C4-2B (cell line): Measurements from ENCODE around the gene PGM3.

ENCODE experiments used
- H3K27ac ChIP-seq: fragments of 450-650 bp; 2 replicates; pipeline ENCODE4 v1.5.1; 2017
- ZFX ChIP-seq: fragments of 450-650 bp; IDR thresholded peaks from 2 replicates; pipeline ENCODE4 v1.6.1; 2017
- TF ChIP-seq, protein P1 (sequence below): fragments of 450-650 bp; conservative IDR thresholded peaks from 2 replicates; pipeline ENCODE4 v1.5.1; 2017; ENCODE audit warnings: mild to moderate bottlenecking

PGM3 gene

DNA sequence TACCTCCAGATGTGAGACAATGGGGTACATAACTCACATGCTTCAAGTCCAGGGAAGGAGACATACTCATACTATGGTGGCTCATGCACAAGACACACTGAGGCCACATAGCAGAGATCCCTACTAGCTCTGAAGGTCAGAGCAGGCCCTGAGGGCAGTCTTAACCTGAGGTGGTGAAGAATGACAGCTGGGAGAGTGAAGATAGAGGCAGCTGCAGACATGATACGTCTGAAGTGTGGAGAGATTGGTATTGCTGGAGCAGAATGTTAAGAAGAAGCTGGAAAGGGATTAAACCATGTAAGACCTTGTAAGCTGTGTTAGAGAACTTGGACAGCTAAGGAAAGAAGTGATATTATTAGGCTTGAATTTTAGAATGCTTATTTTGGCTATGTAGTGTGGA lies 32.9 kb downstream of the PGM3 start:
- TF ChIP-seq, protein P1, sequence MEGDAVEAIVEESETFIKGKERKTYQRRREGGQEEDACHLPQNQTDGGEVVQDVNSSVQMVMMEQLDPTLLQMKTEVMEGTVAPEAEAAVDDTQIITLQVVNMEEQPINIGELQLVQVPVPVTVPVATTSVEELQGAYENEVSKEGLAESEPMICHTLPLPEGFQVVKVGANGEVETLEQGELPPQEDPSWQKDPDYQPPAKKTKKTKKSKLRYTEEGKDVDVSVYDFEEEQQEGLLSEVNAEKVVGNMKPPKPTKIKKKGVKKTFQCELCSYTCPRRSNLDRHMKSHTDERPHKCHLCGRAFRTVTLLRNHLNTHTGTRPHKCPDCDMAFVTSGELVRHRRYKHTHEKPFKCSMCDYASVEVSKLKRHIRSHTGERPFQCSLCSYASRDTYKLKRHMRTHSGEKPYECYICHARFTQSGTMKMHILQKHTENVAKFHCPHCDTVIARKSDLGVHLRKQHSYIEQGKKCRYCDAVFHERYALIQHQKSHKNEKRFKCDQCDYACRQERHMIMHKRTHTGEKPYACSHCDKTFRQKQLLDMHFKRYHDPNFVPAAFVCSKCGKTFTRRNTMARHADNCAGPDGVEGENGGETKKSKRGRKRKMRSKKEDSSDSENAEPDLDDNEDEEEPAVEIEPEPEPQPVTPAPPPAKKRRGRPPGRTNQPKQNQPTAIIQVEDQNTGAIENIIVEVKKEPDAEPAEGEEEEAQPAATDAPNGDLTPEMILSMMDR, result no peak
- TF ChIP-seq ZFX, result no peak
- no peak overlapping the region for H3K27ac ChIP-seq

DNA sequence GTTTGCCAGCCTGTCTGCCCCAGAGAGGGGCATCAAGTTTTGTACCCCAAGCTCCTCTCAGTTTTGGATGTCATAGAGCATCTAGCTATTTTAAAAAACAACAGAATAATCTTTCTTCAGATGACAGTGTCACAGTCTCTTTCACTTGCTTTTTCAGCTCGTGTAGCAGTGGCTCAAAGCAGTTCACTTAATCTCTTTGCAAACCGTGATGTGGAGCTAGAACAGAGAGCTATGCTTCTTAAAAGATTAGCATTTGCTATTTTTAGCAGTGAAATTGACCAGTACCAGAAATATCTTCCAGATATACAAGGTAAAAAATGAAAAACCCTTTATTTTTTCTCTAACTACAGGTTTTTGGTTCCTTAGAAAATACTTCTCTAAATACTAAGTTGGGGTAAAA lies 37.3 kb downstream of the PGM3 start:
- TF ChIP-seq, protein P1, result no peak
- TF ChIP-seq ZFX, result no peak
- H3K27ac ChIP-seq, result no peak overlapping the region

DNA sequence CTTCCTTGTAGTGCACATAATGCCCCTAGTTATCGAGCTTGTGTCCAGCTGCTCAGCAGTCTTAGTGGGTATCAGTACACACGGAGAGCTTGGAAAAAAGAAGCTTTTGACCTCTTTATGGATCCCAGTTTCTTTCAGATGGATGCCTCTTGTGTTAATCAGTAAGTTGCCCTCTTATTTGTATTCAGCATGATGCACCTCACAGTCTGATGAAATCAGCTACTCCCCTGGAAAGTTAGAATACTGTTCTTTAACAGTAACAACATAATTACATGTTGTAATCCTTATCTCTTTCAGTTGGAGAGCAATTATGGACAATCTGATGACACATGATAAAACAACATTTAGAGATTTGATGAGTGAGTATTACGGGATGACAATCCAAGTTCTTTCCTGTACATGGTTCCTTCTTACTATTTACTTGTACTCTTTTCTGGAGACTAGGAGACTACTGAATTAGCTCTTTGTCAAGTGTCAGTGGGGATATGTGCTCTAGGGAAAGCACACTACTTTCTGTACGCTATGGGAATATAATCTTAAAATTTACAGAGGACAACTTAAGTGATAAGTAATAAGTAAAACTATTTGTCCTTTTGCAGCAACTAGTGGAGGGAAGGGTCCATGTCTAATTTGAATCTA lies 39.1 kb downstream of the PGM3 start:
- H3K27ac ChIP-seq, result no peak overlapping the region
- no peak for TF ChIP-seq ZFX
- TF ChIP-seq, protein P1, result no peak

DNA sequence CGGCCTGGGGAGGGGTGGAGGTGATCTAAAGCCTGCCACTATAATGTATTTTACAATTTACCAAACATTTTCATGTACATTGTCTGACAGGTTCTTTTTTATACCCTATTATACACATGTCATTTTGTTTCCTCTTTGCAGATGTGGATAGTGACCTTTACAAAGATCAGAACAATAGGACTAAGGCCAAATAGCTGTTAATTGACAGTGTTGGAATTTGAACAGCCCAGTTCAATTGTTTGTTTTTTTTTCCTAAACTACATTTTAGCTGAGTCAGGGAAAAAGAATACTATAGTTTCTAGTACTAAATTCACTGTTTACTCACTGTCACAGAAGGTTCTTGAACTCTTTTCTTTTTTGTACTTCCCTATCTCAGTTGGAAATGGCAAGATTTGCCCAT lies 40.2 kb downstream of the PGM3 start:
- no peak overlapping the region for H3K27ac ChIP-seq
- no peak for TF ChIP-seq ZFX
- TF ChIP-seq, protein P1, result no peak

DNA sequence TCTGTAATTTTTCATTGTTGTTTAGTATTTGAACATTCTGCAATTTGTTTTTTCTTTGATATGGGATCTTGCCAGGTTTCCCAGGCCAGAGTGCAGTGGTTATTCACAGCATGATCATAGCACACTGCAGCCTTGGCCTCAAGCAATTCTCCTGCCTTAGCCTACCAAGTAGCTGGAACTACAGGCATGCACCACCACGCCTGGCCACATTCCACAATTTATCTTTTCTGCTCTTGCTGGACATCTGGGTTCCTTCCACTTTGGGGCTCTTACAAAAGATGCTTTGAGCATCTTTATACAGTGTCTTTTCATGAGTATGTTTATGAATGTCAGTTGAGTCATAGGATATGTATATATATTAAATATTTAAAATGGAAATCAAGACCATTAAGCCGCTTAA lies 42.0 kb downstream of the PGM3 start:
- H3K27ac ChIP-seq, result no peak overlapping the region

DNA sequence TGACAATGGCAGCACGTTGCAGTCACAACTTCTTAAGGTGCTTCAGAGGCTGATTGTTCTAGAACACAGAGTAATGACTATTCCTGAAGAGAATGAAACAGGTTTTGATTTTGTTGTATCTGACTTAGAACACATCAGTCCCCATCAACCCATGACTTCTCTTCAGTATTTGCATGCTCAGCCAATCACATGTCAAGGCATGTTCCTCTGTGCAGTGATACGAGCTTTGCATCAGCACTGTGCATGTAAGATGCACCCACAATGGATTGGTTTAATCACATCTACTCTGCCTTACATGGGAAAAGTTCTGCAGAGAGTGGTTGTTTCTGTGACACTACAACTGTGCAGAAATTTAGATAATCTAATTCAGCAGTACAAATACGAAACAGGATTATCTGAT lies 54.3 kb downstream of the PGM3 start:
- TF ChIP-seq, protein P1, result no peak
- TF ChIP-seq ZFX, result no peak
- no peak overlapping the region for H3K27ac ChIP-seq

More for the DNA sequence above, 42.0 kb downstream of the PGM3 start:
- TF ChIP-seq, protein P1, result no peak
- TF ChIP-seq ZFX, result no peak

DNA sequence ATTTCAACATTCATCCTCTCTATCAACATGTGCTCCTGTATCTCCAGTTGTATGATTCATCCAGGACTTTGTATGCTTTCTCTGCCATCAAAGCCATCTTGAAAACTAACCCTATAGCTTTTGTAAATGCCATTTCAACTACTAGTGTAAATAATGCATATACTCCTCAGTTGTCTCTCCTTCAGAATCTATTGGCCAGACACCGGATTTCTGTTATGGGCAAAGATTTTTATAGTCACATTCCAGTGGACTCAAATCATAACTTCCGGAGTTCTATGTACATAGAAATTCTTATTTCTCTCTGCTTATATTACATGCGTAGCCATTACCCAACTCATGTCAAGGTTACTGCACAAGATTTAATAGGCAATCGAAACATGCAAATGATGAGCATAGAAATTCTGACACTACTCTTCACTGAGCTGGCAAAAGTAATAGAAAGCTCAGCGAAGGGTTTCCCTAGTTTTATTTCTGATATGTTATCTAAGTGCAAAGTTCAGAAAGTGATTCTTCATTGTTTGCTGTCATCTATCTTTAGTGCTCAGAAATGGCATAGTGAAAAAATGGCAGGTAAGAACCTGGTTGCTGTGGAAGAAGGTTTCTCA lies 54.8 kb downstream of the PGM3 start:
- no peak for TF ChIP-seq ZFX
- no peak overlapping the region for H3K27ac ChIP-seq

DNA sequence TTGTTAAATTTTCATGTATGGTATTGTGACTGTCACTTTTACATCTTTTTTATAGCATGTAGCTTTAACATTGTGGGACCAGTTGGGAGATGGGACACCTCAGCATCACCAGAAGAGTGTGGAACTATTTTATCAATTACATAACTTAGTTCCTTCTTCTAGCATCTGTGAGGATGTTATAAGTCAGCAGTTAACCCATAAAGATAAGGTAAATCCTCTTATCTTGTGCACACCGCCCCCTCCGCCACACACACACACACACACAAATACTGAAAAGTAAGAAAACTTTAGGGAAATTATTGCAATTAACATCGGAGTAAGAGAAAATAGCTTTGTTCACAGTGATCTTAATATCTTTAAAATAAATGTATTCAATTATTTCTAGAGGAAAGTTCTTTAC lies 60.9 kb downstream of the PGM3 start:
- TF ChIP-seq, protein P1, result no peak
- TF ChIP-seq ZFX, result no peak
- no peak overlapping the region for H3K27ac ChIP-seq
